Measurements from ENCODE around the gene GRAMD4. TPM values are rescaled to one million over a fixed set of nuclear protein-coding genes. Genes with fewer than 3 reads are reported as not detected.

Gene GRAMD4
- total RNA-seq, 1 experiment from 2014 or later = 19.8 TPM

DNA sequence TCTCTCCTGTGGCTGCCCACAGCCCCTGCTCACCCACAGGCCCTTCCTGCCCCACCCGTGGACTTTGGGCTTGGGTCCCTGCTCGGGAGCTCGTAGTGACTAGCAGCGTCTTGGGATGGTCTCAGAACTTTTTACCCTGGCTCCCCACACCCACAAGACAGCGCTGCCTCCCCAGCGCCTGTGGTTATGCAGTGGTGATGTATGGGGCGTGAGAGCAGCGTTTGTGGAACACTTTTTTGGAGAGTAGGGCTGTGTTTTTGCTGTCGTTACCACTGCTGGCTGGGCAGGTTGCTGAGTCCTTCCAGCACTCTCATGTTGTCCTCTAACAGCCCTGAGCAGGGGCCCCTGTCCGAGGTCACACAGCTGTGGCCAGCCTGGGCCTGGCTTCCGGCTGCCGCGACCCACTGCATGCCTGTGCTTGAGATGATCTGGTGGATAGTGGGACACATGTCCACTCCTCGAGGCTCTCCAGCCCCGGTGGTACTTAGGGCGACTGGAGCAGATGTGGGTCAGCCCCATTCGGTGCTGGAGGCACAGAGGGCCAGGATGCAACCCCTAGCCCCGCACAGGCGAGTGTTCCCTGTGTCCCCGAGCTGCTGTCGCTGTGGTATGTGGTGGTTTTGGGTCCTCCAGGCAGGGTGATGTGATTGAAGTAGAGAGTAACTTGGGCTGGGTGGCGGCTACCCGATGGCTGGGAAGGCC is 7.1 kb upstream of the GRAMD4 start:
- H2BK120ac ChIP-seq (ENCODE audit: low read depth, low read length, poor library complexity, severe bottlenecking) = no peak overlapping the region
- no peak overlapping the region for H3K23ac ChIP-seq (ENCODE audit: insufficient read length, low read depth, low read length)
- WGBS (ENCODE audit: extremely low coverage, insufficient read length, low lambda C conversion rate) = no CpG with 5 or more reads among the region's 23 CpGs
- Mint-ChIP-seq H3K36me3 (ENCODE audit: insufficient read depth in 1 of 3, low read depth in 3 of 3) (no peaks in the 10 kb centered on the region), H3K27ac (peak overlapping the region; percentile 64 to 81 (median 68); a peak in 5 of 7 replicates), H3K4me1 (peaks cover 15 to 21% of the 10 kb centered on the region in 2 experiments), H3K4me3 (no peak overlapping the region), H3K9me3 (peaks cover 0 to 5% of the 10 kb centered on the region in 2 experiments; a peak in 1 of 5 replicates), H3K27me3 (ENCODE audit: low read depth) (no peaks in the 10 kb centered on the region)
- no peaks in the 10 kb centered on the region for H3K79me1 ChIP-seq (ENCODE audit: insufficient read depth, low read depth, low read length, poor library complexity, severe bottlenecking)
- DNase-seq = no peak
- no peak overlapping the region for H2BK15ac ChIP-seq (ENCODE audit: low read depth, low read length)
- no peaks in the 10 kb centered on the region for H3K23me2 ChIP-seq (ENCODE audit: insufficient read length, low read depth, low read length, poor library complexity, severe bottlenecking)
- no peak overlapping the region for H3K18ac ChIP-seq (ENCODE audit: insufficient read length, low read depth, low read length)
- H4K8ac ChIP-seq (replicated peaks; ENCODE audit: insufficient read length, low read depth, low read length) = no peak overlapping the region
- H3K4ac ChIP-seq (ENCODE audit: low read depth, low read length) = no peak overlapping the region
- no peak overlapping the region for H3K27ac ChIP-seq (ENCODE audit: insufficient read length, low read depth, low read length)
- no peaks in the 10 kb centered on the region for H3K9me3 ChIP-seq (ENCODE audit: control insufficient read depth, low read depth, low read length)
- no peaks in the 10 kb centered on the region for H3K4me1 ChIP-seq (ENCODE audit: insufficient read depth, low read length)
- no peak overlapping the region for H2AFZ ChIP-seq (ENCODE audit: low read length)
- no peak overlapping the region for H3K56ac ChIP-seq (ENCODE audit: insufficient read length, low read depth, low read length)
- H2BK5ac ChIP-seq (ENCODE audit: insufficient read length, low read length) = no peak overlapping the region
- no peak overlapping the region for H3K9ac ChIP-seq (ENCODE audit: extremely low read depth, insufficient read length, low read length)
- H3K27me3 ChIP-seq (ENCODE audit: insufficient read depth, low read length) = no peaks in the 10 kb centered on the region
- no peak overlapping the region for H4K91ac ChIP-seq (ENCODE audit: insufficient read length, low read depth, low read length)
- no peaks in the 10 kb centered on the region for H3K79me2 ChIP-seq (ENCODE audit: insufficient read depth, low read length)
- TF ChIP-seq, protein P1, sequence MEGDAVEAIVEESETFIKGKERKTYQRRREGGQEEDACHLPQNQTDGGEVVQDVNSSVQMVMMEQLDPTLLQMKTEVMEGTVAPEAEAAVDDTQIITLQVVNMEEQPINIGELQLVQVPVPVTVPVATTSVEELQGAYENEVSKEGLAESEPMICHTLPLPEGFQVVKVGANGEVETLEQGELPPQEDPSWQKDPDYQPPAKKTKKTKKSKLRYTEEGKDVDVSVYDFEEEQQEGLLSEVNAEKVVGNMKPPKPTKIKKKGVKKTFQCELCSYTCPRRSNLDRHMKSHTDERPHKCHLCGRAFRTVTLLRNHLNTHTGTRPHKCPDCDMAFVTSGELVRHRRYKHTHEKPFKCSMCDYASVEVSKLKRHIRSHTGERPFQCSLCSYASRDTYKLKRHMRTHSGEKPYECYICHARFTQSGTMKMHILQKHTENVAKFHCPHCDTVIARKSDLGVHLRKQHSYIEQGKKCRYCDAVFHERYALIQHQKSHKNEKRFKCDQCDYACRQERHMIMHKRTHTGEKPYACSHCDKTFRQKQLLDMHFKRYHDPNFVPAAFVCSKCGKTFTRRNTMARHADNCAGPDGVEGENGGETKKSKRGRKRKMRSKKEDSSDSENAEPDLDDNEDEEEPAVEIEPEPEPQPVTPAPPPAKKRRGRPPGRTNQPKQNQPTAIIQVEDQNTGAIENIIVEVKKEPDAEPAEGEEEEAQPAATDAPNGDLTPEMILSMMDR (conservative IDR thresholded peaks at IDR 0.05) = no peak
- H3K14ac ChIP-seq (ENCODE audit: insufficient read depth, low read length) = no peak overlapping the region
- H2BK20ac ChIP-seq (ENCODE audit: low read depth, low read length, poor library complexity, severe bottlenecking) = no peak overlapping the region
- no peak overlapping the region for H2AK5ac ChIP-seq (ENCODE audit: insufficient read length, low read length)
- H3K4me2 ChIP-seq (ENCODE audit: insufficient read depth, insufficient read length, low read length) = no peak overlapping the region
- no peak overlapping the region for H4K5ac ChIP-seq (ENCODE audit: insufficient read length, low read depth, low read length)
- H2BK12ac ChIP-seq (ENCODE audit: insufficient read length, low read depth, low read length) = no peak overlapping the region
- no peaks in the 10 kb centered on the region for H4K20me1 ChIP-seq (ENCODE audit: control insufficient read depth, insufficient read depth, insufficient read length)
- H3T11ph ChIP-seq (ENCODE audit: low read length) = no peak overlapping the region

Measured in H9 (cell line).